GM18520 (cell line): ENCODE measurements around the gene KRTAP12-4.
"Not testable (repeated sequence)": the region's sequence is repeated elsewhere in the genome, so short reads cannot be mapped to it uniquely, and the experiment has no call there.

Experiments
- ATAC-seq: cut with Tn5 transposase; IDR thresholded peaks from one replicate; pipeline ENCODE4 v1.9.1; 2021; ENCODE audit not compliant: unreplicated experiment

KRTAP12-4 gene

DNA sequence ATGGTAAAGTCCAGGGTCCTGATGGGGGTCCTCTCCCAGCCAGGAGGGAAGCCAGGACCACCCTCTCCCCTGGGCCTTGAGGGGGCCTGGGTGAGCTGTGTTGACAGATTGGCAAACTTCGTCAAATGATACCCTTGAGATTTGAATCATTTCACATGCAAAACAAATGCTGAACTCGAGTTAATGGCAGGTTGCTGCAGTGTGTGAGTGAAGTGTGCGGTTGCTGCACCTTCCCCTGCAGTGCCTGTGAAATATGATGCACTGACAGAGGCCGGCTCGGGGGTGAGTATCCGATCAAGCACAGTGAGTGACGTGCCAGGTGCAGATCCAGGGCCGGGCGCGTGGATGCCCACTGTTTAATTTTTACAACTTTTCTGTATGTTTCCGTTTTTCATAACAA lies 33.2 kb upstream of the KRTAP12-4 start:
- ATAC-seq, result no peak

DNA sequence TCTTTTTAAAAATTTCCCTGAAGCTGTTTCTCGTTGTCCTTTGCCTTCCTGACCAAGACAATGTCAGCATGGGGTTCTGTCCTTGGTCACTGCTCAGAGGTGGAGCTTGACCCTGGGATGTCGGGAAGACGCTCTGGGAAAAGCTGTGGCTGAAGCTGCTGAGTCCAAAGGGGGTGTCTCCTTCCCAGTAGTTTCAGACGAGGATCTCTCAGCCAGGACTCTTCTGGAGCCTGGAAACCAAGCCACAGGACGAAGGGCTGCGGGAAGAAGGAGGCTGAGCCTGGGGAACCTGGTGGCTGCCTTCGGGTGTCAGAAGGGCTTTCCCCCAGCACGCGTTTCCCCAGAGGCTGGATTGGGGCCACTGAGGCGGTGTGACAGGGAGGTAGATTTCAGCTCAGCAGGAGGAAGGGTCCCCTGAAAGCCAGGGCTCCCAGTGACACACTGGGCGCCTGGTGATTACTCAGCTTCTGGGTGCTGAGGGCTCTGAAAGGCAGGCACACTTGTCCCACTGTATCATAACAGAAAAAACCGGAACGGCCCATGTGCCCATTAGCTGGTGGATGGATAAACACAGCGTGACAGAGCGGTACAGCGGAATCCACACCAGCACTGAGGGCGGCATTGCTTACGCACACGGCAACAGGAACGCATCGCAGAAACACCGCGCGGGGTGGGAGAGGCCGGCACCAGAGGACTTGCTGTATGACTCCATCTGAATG lies 32.5 kb upstream of the KRTAP12-4 start:
- no peak for ATAC-seq

DNA sequence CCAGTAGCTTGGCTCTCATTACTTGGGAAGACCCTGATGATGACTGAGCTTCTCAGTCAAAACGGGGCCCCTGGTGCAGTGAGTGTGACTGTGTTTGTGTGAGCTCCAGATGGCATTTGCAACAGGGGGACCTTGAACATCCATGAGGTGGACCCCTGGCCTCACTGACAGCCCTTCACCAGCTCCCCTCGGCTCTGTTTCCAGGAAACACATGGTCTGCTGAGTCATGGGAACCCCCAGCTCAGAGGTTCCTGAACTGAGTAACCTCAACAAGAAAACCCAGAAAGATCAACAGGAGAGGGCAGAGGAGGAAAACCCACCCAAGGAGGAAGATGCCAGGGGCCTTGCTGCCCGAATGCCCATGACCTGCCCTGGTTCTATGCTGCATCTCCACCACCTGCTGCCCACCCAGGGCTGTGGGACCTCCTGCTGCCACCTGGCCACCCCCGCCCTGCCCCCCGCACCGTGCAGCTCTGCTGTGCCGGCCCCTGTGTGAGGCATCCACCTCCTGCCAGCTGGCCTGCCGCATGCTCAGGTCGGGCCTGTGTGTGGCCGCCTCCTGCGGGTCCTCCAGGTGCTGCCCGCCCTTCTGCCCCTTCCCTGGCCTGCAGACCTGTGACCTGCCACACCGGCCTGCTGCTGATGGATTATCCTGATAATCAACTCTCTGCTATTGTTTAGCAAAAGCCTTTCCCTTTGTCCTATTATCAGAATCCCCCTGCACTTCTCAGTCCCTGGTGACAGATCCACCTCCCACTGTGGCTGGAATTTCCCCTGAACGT lies 31.7 kb upstream of the KRTAP12-4 start:
- ATAC-seq, result no peak

DNA sequence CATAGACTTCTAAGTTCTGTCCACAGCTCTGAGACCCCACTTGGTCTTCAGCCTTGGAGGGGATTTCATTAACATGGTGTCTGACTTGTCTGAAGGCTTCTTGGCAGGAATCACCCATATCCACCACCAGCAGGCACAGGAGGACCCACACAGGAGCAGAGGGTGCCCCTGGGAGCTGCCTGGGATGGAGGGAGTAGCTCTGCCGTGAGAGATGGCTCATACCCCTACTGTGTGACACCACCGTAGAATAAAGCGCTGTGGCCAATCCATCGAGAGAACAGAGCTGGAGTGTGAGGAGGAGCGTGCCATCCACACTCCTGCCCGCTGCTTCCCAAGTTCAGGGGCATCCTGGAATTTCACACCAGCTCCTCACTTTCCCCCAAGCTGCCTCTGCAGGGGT lies 30.6 kb upstream of the KRTAP12-4 start:
- ATAC-seq, result not testable (repeated sequence)

DNA sequence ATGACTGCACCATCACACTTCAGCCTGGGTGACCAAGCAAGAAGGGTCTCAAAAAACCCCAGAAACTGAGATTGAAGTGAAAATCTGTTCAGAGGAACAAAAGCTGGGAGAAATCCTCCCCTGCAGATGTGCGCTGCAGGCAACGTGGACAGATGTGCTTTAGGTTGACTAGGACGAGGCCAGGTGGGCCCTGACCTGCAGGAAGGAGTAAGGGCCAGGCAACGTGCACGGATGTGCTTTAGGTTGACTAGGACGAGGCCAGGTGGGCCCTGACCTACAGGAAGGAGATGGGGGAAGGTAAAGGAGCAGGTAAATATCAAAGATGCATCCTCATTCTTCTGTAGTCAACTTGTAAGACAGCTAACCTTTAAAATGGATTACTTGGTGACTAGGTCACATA lies 30.0 kb upstream of the KRTAP12-4 start:
- no peak for ATAC-seq

DNA sequence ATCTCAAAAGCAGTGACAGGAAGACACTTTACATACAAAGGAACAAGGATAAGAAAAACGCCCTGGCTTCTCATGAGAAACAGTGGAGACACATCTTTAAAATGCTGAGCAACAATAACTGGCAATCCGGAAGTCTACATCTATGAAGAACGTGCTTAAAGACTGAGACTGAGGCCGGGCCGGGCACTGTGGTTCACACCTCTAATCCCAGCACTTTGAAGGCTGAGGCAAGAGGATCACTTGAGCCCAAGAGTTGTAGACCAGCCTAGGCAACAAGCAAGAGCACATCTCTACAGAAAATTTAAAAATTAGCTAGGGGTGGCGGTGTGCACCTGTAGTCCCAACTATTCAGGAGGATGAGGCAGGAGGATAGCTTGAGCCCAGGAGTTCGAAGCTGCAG lies 29.6 kb upstream of the KRTAP12-4 start:
- ATAC-seq, result no peak

DNA sequence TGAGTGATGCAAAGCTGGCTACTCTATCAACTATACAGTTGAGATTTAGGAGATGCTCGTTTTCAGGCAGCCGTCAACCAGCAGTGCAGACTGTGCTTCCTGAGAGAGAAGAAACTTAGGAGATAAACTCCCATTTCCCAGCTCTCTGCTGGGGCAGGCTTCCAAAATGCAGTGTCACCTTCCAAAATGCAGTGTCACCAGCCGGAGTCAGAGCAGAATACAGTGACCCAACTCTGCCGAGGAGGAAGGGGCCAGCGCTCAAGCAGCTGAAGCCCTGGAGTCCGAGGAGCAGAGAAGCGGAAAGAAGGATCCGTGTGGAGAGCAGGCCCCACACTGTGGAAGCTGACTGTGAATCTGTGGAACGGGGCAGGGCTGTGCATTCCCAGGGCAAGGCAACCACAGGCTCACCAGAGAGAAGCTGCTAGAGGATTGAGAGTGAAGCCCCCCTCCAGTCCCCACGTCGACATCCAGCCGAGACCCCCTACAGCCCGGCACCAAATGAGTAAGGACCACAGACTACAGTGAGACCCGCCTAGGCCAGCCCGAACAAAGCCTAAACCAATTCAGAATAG lies 28.2 kb upstream of the KRTAP12-4 start:
- no peak for ATAC-seq

DNA sequence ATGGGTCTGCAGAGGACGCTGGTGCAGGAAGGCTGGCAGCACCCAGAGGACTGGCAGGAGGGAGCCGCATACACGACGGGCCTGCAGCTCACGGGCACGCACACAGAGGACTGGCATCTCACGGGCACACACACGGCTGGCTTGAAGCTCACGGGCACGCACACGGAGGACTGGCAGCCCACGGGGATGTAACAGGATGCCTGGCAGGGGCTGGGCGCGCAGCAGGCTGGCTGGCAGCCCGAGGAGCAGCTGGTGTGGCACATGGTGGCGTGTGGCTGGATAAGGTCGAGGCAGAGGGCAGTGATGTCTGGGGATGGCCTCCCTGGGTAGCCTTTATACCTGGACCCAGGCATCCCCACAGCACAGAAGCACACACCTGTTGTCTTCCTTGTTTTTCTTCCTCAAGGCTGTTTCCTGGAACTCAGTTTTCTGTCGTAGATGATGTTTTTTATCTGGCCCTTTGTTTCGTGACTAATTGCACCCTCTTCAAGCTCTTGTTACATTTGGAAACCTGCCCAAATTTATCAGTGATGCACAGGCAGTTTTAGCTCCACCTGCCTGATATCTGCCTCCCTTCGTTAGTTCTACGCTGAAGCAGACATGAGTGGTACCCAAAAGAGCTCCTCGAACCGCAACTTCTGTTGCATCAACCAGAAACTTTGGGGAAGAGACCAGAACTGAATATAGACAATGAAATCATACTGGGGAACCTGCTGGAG lies 27.6 kb upstream of the KRTAP12-4 start, which contains the start of gene KRTAP12-1:
TSS of gene KRTAP12-1 (minus strand) at position 303 of the 719 bp plus-strand sequence. CDS start at position 263, 40 bp downstream.
- no peak for ATAC-seq

DNA sequence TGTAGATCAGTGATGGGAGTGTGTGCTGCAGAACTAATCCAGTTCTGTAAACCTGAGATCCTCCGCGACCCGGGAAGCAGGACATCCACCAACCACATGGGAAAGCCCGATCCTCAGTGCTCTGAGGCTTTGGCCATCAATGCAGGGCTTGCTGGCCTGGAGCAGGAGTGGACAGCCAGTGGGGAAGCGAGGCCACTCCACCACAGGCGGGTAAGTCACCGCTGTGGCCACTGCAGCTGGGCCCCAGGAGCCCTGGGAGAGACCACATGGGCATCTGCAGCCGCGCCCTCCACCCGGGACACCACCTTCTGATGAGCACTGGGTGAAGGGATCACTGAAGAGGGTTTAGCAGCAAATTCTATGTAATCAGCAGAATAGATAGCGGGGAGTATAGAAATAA lies 26.7 kb upstream of the KRTAP12-4 start:
- no peak for ATAC-seq

DNA sequence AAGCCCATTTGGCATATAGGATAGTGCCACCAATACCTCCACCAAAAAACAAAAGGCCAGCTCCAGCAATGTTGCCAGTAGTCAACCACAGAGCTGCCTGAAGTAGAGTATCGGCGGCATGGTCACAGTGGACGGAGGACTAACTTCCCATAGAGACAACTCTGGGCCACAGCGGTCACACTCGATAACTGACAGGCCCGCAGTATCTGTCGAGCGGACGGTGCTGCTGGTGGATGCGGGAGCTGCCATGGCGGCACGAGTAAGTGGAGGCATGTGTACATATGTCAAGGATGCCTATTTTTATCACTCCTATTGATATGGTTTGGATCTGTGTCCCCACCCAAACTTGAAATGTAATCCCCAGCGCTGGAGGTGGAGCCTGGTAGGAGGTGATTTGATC lies 23.4 kb upstream of the KRTAP12-4 start:
- ATAC-seq, result no peak

DNA sequence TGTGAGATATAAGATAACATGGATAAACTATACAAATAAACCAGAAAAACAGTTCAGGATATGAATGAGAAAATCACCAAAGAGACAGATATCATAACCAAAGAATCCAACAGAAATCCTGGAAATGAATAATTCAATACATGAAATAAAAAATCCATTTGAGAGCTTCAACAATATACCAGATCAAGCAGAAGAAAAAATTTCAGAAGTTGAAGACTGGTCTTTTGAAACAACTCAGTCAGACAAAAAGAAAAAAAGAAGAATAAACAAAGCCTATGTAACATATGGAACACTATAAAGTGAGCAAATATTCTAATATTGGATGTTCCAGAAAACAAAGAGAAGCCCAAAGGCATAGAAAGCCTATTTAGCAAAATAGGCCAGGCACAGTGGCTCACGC lies 17.5 kb upstream of the KRTAP12-4 start:
- ATAC-seq, result no peak

DNA sequence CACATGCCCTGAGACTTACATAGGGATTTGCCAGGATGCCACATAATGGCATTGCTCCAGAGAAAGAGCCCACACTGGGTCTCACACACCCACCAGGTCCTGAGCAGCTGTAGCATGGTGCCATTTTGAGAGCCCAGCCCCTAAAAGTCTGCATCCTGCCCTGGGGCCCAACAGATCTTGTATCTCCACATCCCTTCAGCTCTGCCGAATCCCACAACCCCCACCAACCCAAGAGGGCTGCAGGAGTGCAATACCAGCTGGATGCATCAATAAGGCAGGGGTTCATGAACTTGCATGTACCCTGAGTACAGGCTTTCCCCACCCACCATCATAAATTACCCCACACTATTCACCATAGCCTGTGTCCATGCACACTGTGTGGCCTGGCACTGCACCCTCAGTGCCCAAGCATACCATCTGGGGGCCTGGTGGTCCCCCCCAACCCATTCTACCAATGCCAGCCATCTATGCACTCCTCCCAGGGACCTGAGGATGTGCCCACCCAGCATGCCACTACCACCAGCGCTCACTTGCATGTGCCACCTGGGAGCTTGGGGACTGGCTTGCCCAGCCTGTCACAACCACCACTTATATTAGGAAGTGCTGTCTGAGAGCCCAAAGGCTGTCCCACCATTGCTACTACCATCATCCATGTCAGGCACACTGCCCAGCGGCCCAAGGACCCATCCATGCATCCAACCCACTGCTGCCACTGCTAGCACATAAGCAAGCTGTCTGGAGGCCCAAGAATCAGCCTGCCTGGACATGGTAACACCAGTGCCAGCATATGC lies 16.4 kb upstream of the KRTAP12-4 start:
- no peak for ATAC-seq

DNA sequence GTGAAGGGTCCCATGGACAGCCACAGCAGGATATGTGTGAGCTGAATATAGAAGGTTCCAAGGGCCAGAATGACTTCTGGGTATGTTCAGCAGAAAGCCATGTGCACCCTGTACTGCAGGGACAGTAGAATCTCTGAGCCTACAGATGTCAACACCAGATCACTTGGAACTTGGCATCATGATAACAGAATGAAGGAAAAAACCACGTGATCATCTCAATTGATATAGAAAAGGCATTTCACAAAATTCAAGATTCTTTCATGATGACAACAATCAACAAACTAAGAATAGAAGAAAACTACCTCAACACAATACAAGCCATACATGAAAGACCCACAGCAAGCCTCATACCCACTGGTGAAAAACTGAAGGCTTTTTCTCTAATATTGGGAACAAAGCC lies 13.2 kb upstream of the KRTAP12-4 start:
- ATAC-seq, result no peak

DNA sequence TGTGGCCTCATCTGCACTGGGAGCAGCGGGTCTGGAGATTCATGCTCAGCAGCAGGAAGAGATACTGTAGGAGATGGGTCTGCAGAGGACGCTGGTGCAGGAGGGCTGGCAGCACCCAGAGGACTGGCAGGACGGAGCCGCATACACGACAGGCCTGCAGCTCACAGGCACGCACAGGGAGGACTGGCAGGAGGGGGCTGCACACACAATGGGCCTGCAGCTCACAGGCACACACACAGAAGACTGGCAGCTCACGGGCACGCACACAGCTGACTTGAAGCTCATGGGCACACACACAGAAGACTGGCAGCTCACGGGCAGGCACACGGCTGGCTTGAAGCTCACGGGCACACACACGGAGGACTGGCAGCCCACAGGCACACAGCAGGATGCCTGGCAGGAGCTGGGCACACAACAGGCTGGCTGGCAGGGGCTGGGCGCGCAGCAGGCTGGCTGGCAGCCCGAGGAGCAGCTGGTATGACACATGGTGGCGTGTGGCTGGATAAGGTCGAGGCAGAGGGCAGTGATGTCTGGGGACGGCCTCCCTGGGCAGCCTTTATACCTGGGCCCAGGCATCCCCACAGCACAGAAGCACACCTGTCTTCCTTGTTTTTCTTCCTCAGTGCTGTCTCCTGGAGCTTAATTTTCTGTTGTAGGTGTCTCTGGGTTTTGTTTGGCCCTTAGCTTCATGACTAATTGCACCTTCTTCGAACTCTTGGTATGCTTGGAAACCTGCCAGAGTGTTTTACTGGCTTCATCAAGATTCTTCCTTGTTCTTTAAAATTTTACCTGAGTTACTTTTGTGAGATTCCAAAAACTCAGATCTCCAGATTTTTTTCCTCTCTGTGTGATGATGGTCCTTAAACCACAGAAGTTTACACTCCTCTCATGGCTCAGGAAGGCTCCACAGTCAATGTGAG lies 12.2 kb upstream of the KRTAP12-4 start, which contains the start of gene KRTAP12-2:
TSS of gene KRTAP12-2 (minus strand) at position 527 of the 920 bp plus-strand sequence. CDS start at position 486, 41 bp downstream.
- ATAC-seq, result no peak

DNA sequence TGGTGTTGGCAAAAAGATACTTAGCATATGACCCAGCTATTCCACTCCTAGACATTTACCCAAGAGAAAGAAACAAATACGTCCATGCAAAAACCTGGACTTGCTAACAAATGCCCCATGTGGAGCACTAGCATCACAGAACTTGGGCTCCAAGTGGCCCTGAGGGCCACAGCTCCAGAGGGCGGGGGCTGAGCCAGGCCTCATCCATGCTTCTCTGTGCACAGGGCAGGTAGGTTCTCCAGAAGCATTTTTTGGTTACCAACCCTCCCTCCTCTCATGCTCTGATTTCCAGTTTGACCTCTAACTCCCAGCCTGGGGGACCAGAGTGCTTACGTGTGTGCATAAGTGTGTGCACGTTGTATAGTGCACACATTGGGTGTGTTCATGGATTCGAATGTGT lies 10.2 kb upstream of the KRTAP12-4 start:
- ATAC-seq, result no peak

DNA sequence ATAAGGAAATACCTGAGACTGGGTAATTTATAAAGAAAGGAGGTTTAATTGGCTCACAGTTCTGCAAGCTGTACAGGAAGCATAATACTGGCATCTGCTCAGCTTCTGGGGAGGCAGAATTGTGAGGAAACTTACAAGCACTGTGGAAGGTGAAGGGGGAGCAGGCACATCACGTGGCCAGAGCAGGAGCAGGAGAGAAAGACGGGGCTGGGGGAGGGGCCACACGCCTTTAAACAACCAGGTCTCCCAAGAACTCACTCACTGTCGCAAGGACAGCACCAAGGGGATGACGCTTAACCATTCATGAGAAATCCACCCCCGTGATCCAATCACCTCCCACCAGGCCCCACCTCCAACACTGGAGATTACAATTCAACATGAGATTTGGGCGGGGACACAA lies 7.1 kb upstream of the KRTAP12-4 start:
- ATAC-seq, result not testable (repeated sequence)

DNA sequence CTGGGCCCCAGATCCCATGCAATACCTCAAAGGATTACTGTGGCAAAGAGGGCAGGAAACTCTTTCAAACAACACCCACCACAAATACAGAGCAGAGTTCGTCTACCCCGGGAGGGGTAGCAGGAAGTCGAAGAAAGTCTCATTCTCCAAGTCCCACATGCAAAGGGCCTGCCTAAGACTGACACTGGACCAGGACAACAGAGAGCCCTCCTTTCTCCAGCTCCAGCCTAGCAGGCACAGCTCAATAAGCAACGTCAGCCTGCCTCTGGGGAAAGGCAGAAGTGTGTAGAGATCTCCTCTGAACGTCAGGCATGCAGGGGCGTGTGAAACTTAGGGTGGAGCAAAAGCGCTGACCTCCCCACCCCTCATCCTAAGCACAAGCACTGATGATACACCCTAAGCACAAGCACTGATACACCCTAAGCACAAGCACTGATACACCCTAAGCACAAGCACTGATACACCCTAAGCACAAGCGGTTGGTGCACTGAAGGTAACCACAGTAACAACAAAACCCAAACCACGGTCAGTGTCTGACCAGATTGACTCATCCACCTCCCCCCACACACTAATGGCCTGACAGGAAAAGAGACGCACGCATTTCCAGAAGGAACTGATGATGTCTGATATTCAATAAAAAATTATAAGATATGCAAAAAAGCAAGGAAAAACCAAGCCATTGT lies 4.6 kb upstream of the KRTAP12-4 start:
- ATAC-seq, result no peak

DNA sequence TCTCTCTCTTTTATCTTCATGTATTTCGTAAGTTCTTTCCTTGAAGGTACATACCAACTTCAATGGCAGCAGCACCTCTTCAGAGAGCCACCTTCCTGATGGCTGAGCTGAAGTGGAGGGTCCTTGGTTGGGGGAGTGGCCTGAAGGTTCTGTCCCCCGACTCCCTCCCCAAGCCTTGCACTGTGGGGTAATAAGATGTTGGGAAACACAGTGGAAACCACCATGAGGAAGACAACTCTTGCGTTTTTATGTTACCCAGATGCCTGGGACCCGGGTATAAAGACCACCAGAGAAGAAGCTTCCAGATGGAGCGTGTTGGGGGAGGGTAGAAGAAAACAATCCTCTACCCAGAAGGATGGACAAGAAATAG lies 4.1 kb upstream of the KRTAP12-4 start:
- no peak for ATAC-seq
